GM11168 (cell line): ENCODE measurements around the gene SVOP.

Experiments used
- in situ Hi-C: fragments of 300-500 bp; cut with MboI; formaldehyde crosslinking; loops from one replicate; pipeline ENCODE4 v1.12.0; 2022; ENCODE audit warnings: low sequenced_read_pairs; ENCODE audit not compliant: unreplicated experiment

The SVOP gene

GRCh38 chr12:108940138-108940537 is 80.7 kb downstream of the SVOP start:
- in situ Hi-C loops: no loop called here

- in situ Hi-C loops: no loop called here
Measured at GRCh38 chr12:108939594-108939993, 81.3 kb downstream of the SVOP start.

- in situ Hi-C loops: no loop called here
Measured at GRCh38 chr12:108938247-108938924, 82.5 kb downstream of the SVOP start.

- in situ Hi-C loops: no loop called here
Measured at GRCh38 chr12:108935159-108935763, 85.6 kb downstream of the SVOP start.

GRCh38 chr12:108933949-108934348 is 86.9 kb downstream of the SVOP start:
- in situ Hi-C loops: no loop called here

GRCh38 chr12:108930756-108931155 is 90.1 kb downstream of the SVOP start:
- in situ Hi-C loops: no loop called here

- in situ Hi-C loops: no loop called here
Measured at GRCh38 chr12:108930155-108930554, 90.7 kb downstream of the SVOP start.

- in situ Hi-C loops: no loop called here
Measured at GRCh38 chr12:108928695-108929094, 92.2 kb downstream of the SVOP start.

GRCh38 chr12:108922918-108923317 is 98.0 kb downstream of the SVOP start:
- in situ Hi-C loops: no loop called here

GRCh38 chr12:108921946-108922345 is 98.9 kb downstream of the SVOP start:
- in situ Hi-C loops: no loop called here

- in situ Hi-C loops: no loop called here
Measured at GRCh38 chr12:108918960-108919642, 101.8 kb downstream of the SVOP start.

GRCh38 chr12:108918206-108918605 is 102.7 kb downstream of the SVOP start:
- in situ Hi-C loops: no loop called here

- in situ Hi-C loops: no loop called here
Measured at GRCh38 chr12:108916336-108916735, 104.5 kb downstream of the SVOP start.

GRCh38 chr12:108915632-108916133 is 105.2 kb downstream of the SVOP start:
- in situ Hi-C loops: no loop called here

GRCh38 chr12:108914121-108914531 is 106.7 kb downstream of the SVOP start:
- in situ Hi-C loops: no loop called here

- in situ Hi-C loops: no loop called here
Measured at GRCh38 chr12:108912361-108912760, 108.5 kb downstream of the SVOP start.

- in situ Hi-C loops: no loop called here
Measured at GRCh38 chr12:108911915-108912314, 109.0 kb downstream of the SVOP start.

GRCh38 chr12:108910336-108910735 is 110.5 kb downstream of the SVOP start:
- in situ Hi-C loops: no loop called here

GRCh38 chr12:108907839-108908351 is 113.0 kb downstream of the SVOP start:
- in situ Hi-C loops: no loop called here

- in situ Hi-C loops: no loop called here
Measured at GRCh38 chr12:108906971-108907370, 113.9 kb downstream of the SVOP start.

GRCh38 chr12:108905725-108906124 is 115.1 kb downstream of the SVOP start:
- in situ Hi-C loops: no loop called here
